HG02610 (cell line): ENCODE data around the gene MUSK.

ENCODE experiments used
- ATAC-seq: cut with Tn5 transposase; IDR thresholded peaks from one replicate; pipeline ENCODE4 v1.9.1; 2021; ENCODE audit warnings: mild to moderate bottlenecking, moderate library complexity; ENCODE audit not compliant: unreplicated experiment

MUSK gene

DNA sequence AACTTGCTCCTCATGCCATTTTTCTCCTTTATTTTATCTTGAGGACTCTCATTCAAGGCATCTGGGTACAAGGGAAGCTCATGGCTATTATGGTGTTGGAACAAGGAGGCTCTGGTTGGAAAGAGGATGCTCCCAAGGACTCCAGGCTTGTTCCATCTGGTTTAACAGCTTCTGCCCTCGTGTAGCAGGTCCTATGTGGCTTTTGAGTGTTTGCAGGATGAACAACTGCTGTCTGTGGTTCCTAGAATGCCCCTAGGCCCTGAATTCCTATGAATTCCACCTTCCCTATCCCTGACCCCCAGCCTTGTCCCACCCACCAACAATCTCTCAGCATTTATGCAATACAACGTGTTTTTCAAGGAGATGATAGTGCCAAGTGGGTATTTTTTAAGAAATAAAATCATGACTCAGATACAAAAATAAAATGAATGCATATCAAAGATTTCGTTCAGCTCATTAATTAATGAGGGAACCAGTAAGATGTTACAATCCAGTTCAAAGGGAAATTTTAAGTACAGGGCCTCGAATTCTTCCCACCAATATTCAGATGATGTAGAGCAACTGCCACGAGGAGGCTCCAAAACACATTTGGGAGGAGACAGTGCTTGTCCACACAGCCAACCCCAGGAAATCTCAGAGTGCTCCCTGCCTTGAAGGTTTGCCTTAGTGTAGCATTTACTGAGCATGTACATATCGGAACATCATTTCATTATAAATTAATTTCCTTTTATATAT, 182.0 kb downstream of the MUSK start:
- no peak for ATAC-seq
